GM23338 (cell line): Measurements from ENCODE around the gene MRPS34. TPM values are rescaled to one million over a fixed set of nuclear protein-coding genes. Genes with fewer than 3 reads are reported as not detected.

Source experiments
- ATAC-seq: fragments of 200-7000 bp; cut with Tn5 transposase; 3 replicates; pipeline ENCODE4 v1.9.1; 2020
- DNase-seq: peaks from one replicate; pipeline ENCODE4 v3.0.0-alpha.2; 2015; ENCODE audit warnings: low spot score
- H2AFZ ChIP-seq: fragments of 200-600 bp; sonication (generic); 2 replicates; pipeline ENCODE4 v1.8.0; 2016; ENCODE audit warnings: antibody characterized with exemption, mild to moderate bottlenecking, moderate library complexity
- H3F3A ChIP-seq: fragments of 200-600 bp; sonication (generic); replicated peaks from 2 replicates; pipeline ENCODE4 v1.8.0; 2017; ENCODE audit warnings: antibody characterized with exemption, mixed run types, low read depth
- H3K27ac ChIP-seq: fragments of 200-600 bp; sonication (generic); 2 replicates; pipeline ENCODE4 v1.6.1; 2016; ENCODE audit warnings: low read depth
- H3K27me3 ChIP-seq: fragments of 200-600 bp; sonication (generic); 2 replicates; pipeline ENCODE4 v1.8.0; 2016; ENCODE audit warnings: mild to moderate bottlenecking, mixed run types, moderate library complexity; ENCODE audit not compliant: insufficient read depth
- H3K36me3 ChIP-seq: fragments of 200-600 bp; sonication (generic); 2 replicates; pipeline ENCODE4 v1.8.0; 2016; ENCODE audit warnings: mild to moderate bottlenecking; ENCODE audit not compliant: insufficient read depth
- H3K4me1 ChIP-seq: fragments of 200-600 bp; sonication (generic); 2 replicates; pipeline ENCODE4 v1.8.0; 2016; ENCODE audit warnings: mild to moderate bottlenecking, moderate library complexity; ENCODE audit not compliant: insufficient read depth
- H3K4me2 ChIP-seq: fragments of 200-600 bp; sonication (generic); 2 replicates; pipeline ENCODE4 v1.7.1; 2017; ENCODE audit warnings: mixed run types
- H3K4me3 ChIP-seq: fragments of 200-600 bp; sonication (generic); 2 replicates; pipeline ENCODE4 v1.6.1; 2016; ENCODE audit warnings: mixed run types
- H3K79me2 ChIP-seq: fragments of 200-600 bp; sonication (generic); replicated peaks from 2 replicates; pipeline ENCODE4 v1.8.0; 2017; ENCODE audit warnings: mild to moderate bottlenecking; ENCODE audit not compliant: insufficient read depth
- H3K9me2 ChIP-seq: fragments of 200-600 bp; sonication (generic); 2 replicates; pipeline ENCODE4 v1.8.0; 2017; ENCODE audit not compliant: insufficient read depth
- H4K20me1 ChIP-seq: fragments of 200-600 bp; sonication (generic); replicated peaks from 2 replicates; pipeline ENCODE4 v1.8.0; 2017; ENCODE audit warnings: mild to moderate bottlenecking; ENCODE audit not compliant: insufficient read depth
- H3K27ac Mint-ChIP-seq: 2 replicates; pipeline ENCODE4 v1.8.0; 2020; ENCODE audit warnings: inconsistent platforms, mild to moderate bottlenecking, moderate library complexity, mixed read lengths
- H3K27me3 Mint-ChIP-seq: 3 replicates; pipeline ENCODE4 v1.8.0; 2022; ENCODE audit warnings: low read depth, mild to moderate bottlenecking, moderate library complexity, mixed read lengths, inconsistent platforms; ENCODE audit not compliant: insufficient read depth, poor library complexity
- H3K36me3 Mint-ChIP-seq: 3 replicates; pipeline ENCODE4 v1.8.0; 2021; ENCODE audit warnings: low read depth, mild to moderate bottlenecking, inconsistent platforms, moderate library complexity, mixed read lengths
- H3K4me1 Mint-ChIP-seq: 3 replicates; pipeline ENCODE4 v1.8.0; 2020; ENCODE audit warnings: mild to moderate bottlenecking, inconsistent platforms, mixed read lengths
- H3K4me3 Mint-ChIP-seq: 3 replicates; pipeline ENCODE4 v1.8.0; 2021; ENCODE audit warnings: moderate library complexity, mild to moderate bottlenecking, inconsistent platforms, mixed read lengths
- H3K9me3 Mint-ChIP-seq: 3 replicates; pipeline ENCODE4 v1.8.0; 2020; ENCODE audit warnings: moderate library complexity, mild to moderate bottlenecking, inconsistent platforms, mixed read lengths
- EZH2 ChIP-seq: fragments of 200-600 bp; sonication (generic); IDR thresholded peaks from one replicate; pipeline ENCODE4 v1.8.0; 2017; ENCODE audit warnings: antibody characterized with exemption, mild to moderate bottlenecking, low read depth; ENCODE audit not compliant: unreplicated experiment
- EZH2phosphoT487 ChIP-seq: fragments of 200-600 bp; sonication (generic); IDR thresholded peaks from one replicate; pipeline ENCODE4 v1.8.1; 2018; ENCODE audit warnings: antibody characterized with exemption; ENCODE audit not compliant: unreplicated experiment
- JUNB ChIP-seq: IDR thresholded peaks from one replicate; pipeline ENCODE4 v1.6.1; 2016; ENCODE audit warnings: antibody characterized with exemption; ENCODE audit not compliant: unreplicated experiment
- NANOG ChIP-seq: IDR thresholded peaks from 2 replicates; pipeline ENCODE4 v1.6.1; 2016; ENCODE audit warnings: antibody characterized with exemption, borderline replicate concordance
- POLR2AphosphoS5 ChIP-seq: IDR thresholded peaks from 2 replicates; pipeline ENCODE4 v1.6.1; 2016; ENCODE audit warnings: antibody characterized with exemption, low read depth
- polyA plus RNA-seq: library from polyadenylated mRNA; unstranded; fragments of >200 nt; fragmentation: Nextera tagmentation; extraction: Ambion mirVana; gene quantifications from 2 replicates; pipeline ENCODE4 v1.2.1, GENCODE V29; 2016
- total RNA-seq: library from RNA; depleted of rRNA; stranded (reverse); fragments of >200 nt; shearing (Covaris generic); gene quantifications from 2 replicates; pipeline ENCODE4 v1.2.3, GENCODE V29; 2014
- TF ChIP-seq, protein P1 (sequence below): IDR thresholded peaks from 2 replicates; pipeline ENCODE4 v1.6.1; 2016; ENCODE audit warnings: antibody characterized with exemption
- TF ChIP-seq, protein P2 (sequence below): IDR thresholded peaks from one replicate; pipeline ENCODE4 v1.6.1; 2018; ENCODE audit warnings: antibody characterized with exemption; ENCODE audit not compliant: unreplicated experiment

Gene MRPS34
- total and polyA plus RNA-seq, 2 experiments from 2014 or later, result 248 to 391 TPM

GRCh38 chr16:1765826-1766225 lies 7.1 kb downstream of the MRPS34 start:
- no peak for DNase-seq
- H3K27me3 Mint-ChIP-seq, result peaks cover 18% of the 10 kb centered on the region

DNA sequence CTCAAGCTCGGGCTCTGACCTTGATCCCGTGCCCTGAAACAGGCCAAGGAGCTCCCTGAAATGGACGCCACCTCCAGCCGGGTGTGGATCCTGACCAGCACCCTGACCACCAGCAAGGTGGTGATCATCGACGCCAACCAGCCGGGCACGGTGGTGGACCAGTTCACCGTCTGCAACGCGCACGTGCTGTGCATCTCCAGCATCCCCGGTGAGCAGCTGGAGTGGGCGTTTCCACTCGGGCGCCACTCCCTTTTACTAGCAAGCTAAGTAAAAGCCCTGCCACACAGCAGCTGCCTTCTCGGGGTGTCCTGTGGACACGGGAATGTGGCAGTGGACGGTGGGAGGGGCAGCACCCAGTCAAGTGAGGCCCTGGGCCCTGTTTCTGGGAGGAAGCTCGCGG lies 8.0 kb downstream of the MRPS34 start:
- H3F3A ChIP-seq, result peaks cover 4% of the 10 kb centered on the region; the same call in 1 of the 2 replicates
- H3K27ac ChIP-seq, result no peak overlapping the region
- peaks cover 1% of the 10 kb centered on the region for H3K4me1 ChIP-seq
- no peaks in the 10 kb centered on the region for H3K79me2 ChIP-seq
- no peak overlapping the region for H3K4me3 ChIP-seq
- no peaks in the 10 kb centered on the region for H3K27me3 ChIP-seq
- no peak for DNase-seq
- no peaks in the 10 kb centered on the region for H3K9me2 ChIP-seq
- no peak for ATAC-seq
- Mint-ChIP-seq H3K4me3 (no peak overlapping the region), H3K27ac (no peak overlapping the region), H3K36me3 (peaks cover 15% of the 10 kb centered on the region), H3K9me3 (no peaks in the 10 kb centered on the region), H3K27me3 (peaks cover 14% of the 10 kb centered on the region), H3K4me1 (peaks cover under 1% of the 10 kb centered on the region; the same call in 2 of the 3 replicates)
- no peaks in the 10 kb centered on the region for H3K36me3 ChIP-seq
- H4K20me1 ChIP-seq, result no peaks in the 10 kb centered on the region; the same call in 1 of the 2 replicates
- no peak overlapping the region for H2AFZ ChIP-seq
- TF ChIP-seq EZH2 (no peak), EZH2phosphoT487 (no peak), NANOG (no peak), POLR2AphosphoS5 (no peak), JUNB (no peak)
- TF ChIP-seq, protein P1, sequence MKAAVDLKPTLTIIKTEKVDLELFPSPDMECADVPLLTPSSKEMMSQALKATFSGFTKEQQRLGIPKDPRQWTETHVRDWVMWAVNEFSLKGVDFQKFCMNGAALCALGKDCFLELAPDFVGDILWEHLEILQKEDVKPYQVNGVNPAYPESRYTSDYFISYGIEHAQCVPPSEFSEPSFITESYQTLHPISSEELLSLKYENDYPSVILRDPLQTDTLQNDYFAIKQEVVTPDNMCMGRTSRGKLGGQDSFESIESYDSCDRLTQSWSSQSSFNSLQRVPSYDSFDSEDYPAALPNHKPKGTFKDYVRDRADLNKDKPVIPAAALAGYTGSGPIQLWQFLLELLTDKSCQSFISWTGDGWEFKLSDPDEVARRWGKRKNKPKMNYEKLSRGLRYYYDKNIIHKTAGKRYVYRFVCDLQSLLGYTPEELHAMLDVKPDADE, result no peak
- TF ChIP-seq, protein P2, sequence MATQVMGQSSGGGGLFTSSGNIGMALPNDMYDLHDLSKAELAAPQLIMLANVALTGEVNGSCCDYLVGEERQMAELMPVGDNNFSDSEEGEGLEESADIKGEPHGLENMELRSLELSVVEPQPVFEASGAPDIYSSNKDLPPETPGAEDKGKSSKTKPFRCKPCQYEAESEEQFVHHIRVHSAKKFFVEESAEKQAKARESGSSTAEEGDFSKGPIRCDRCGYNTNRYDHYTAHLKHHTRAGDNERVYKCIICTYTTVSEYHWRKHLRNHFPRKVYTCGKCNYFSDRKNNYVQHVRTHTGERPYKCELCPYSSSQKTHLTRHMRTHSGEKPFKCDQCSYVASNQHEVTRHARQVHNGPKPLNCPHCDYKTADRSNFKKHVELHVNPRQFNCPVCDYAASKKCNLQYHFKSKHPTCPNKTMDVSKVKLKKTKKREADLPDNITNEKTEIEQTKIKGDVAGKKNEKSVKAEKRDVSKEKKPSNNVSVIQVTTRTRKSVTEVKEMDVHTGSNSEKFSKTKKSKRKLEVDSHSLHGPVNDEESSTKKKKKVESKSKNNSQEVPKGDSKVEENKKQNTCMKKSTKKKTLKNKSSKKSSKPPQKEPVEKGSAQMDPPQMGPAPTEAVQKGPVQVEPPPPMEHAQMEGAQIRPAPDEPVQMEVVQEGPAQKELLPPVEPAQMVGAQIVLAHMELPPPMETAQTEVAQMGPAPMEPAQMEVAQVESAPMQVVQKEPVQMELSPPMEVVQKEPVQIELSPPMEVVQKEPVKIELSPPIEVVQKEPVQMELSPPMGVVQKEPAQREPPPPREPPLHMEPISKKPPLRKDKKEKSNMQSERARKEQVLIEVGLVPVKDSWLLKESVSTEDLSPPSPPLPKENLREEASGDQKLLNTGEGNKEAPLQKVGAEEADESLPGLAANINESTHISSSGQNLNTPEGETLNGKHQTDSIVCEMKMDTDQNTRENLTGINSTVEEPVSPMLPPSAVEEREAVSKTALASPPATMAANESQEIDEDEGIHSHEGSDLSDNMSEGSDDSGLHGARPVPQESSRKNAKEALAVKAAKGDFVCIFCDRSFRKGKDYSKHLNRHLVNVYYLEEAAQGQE, result no peak
- peak overlapping the region; percentile 78; the same call in 1 of the 2 replicates for H3K4me2 ChIP-seq

More at GRCh38 chr16:1765826-1766225, 7.1 kb downstream of the MRPS34 start:
- Mint-ChIP-seq H3K4me3 (no peak overlapping the region), H3K4me1 (peaks cover 5% of the 10 kb centered on the region), H3K36me3 (peaks cover 18% of the 10 kb centered on the region; the same call in 2 of the 3 replicates), H3K9me3 (no peaks in the 10 kb centered on the region), H3K27ac (no peak overlapping the region)
- Histone ChIP-seq H3K36me3 (no peaks in the 10 kb centered on the region), H2AFZ (no peak overlapping the region), H3K27me3 (no peaks in the 10 kb centered on the region), H3K4me1 (peaks cover 4% of the 10 kb centered on the region), H3K27ac (no peak overlapping the region), H3K4me3 (no peak overlapping the region), H3K9me2 (no peaks in the 10 kb centered on the region), H3F3A (peaks cover 8% of the 10 kb centered on the region; the same call in 1 of the 2 replicates), H3K79me2 (no peaks in the 10 kb centered on the region), H4K20me1 (no peaks in the 10 kb centered on the region; the same call in 1 of the 2 replicates), H3K4me2 (no peak overlapping the region)
- no peak for ATAC-seq
- TF ChIP-seq, protein P1, result no peak
